ENCODE results near the gene TMA7. TPM values are rescaled to one million over a fixed set of nuclear protein-coding genes. Genes with fewer than 3 reads are reported as not detected.
"Not testable (repeated sequence)": the region's sequence is repeated elsewhere in the genome, so short reads cannot be mapped to it uniquely, and the experiment has no call there.

TMA7 gene
- polyA plus RNA-seq, 1 experiment: 53.8 TPM

GRCh38 chr3:48398701-48399386 is 41.2 kb upstream of the TMA7 start:
- peaks cover 6% of the 10 kb centered on the region for H3K27me3 ChIP-seq (ENCODE audit: control insufficient read depth, insufficient read depth, low read length)
- no peaks in the 10 kb centered on the region for H3K36me3 ChIP-seq (ENCODE audit: control insufficient read depth, insufficient read depth, low read length)
- no peak for DNase-seq (ENCODE audit: low read depth)
- ChIA-PET POLR2A (no interaction called here), CTCF (interaction anchor here (0.6 to 7.8 kb wide), 3 partner anchors 36 to 135 kb away, joined by 4 to 252 read pairs (median 7); no protein-coding TSS in a partner anchor)
- TF ChIP-seq, protein P1, sequence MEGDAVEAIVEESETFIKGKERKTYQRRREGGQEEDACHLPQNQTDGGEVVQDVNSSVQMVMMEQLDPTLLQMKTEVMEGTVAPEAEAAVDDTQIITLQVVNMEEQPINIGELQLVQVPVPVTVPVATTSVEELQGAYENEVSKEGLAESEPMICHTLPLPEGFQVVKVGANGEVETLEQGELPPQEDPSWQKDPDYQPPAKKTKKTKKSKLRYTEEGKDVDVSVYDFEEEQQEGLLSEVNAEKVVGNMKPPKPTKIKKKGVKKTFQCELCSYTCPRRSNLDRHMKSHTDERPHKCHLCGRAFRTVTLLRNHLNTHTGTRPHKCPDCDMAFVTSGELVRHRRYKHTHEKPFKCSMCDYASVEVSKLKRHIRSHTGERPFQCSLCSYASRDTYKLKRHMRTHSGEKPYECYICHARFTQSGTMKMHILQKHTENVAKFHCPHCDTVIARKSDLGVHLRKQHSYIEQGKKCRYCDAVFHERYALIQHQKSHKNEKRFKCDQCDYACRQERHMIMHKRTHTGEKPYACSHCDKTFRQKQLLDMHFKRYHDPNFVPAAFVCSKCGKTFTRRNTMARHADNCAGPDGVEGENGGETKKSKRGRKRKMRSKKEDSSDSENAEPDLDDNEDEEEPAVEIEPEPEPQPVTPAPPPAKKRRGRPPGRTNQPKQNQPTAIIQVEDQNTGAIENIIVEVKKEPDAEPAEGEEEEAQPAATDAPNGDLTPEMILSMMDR (IDR thresholded peaks at IDR 0.05; ENCODE audit: insufficient read depth, low read depth, low read length): no peak
- H3K4me3 ChIP-seq (ENCODE audit: low read depth, low read length): no peak overlapping the region

- CTCF ChIA-PET: interaction anchor here (1.0 to 7.8 kb wide), 14 partner anchors 12 to 168 kb away, joined by 3 to 252 read pairs (median 8); partner anchors contain the start of genes CCDC51, PFKFB4, PLXNB1 and TMA7
- Histone ChIP-seq H3K27me3 (ENCODE audit: control insufficient read depth, insufficient read depth, low read length) (peaks cover 6% of the 10 kb centered on the region), H3K36me3 (ENCODE audit: control insufficient read depth, insufficient read depth, low read length) (peaks cover 4% of the 10 kb centered on the region; the same call in 1 of the 2 replicates), H3K4me3 (ENCODE audit: low read depth, low read length) (no peak overlapping the region)
- no peak for DNase-seq (ENCODE audit: low read depth)
- TF ChIP-seq, protein P1 (IDR thresholded peaks at IDR 0.05; ENCODE audit: insufficient read depth, low read depth, low read length): no peak
- POLR2A ChIA-PET: no interaction called here
Observed at GRCh38 chr3:48399387-48400172, 40.5 kb upstream of the TMA7 start.

DNA sequence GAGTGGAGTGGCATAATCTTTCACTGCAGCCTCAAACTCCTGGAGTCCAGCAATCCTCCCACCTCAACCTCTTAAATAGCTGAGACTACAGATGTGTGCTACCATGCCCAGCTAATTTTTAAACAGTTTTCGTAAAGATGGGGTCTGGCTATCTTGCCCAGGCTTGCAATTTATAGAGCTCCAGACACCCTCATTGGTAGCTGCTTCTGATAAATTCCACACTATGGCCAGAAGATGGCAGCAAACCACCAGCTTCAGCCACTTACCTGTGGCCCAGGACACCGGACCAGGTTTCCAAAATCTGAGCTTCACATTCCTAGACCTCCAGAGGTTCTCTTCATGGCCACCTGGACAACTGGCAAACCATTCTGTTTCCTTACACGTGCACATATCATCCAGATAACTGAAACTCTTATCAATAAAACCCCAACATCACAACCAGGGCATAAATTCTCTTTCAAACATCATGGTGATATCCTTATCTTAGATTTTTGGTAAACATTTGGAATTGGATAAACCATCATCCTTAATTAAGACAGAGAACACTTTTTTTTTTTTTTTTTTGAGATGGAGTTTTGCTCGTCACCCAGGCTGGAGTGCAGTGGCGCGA is 39.1 kb upstream of the TMA7 start:
- peaks cover 2% of the 10 kb centered on the region for H3K27me3 ChIP-seq (ENCODE audit: control insufficient read depth, insufficient read depth, low read length)
- peaks cover 11% of the 10 kb centered on the region for H3K36me3 ChIP-seq (ENCODE audit: control insufficient read depth, insufficient read depth, low read length)
- TF ChIP-seq, protein P1 (IDR thresholded peaks at IDR 0.05; ENCODE audit: insufficient read depth, low read depth, low read length): peak; percentile 77
- ChIA-PET CTCF (interaction anchor here (0.6 to 7.8 kb wide), 39 partner anchors 9 to 338 kb away, joined by 3 to 252 read pairs (median 4); partner anchors contain the start of genes CCDC51, PFKFB4, PLXNB1 and SHISA5), POLR2A (interaction anchor here (0.6 kb wide), 1 partner anchor 35 kb away, joined by 3 read pairs; no protein-coding TSS in a partner anchor)
- H3K4me3 ChIP-seq (ENCODE audit: low read depth, low read length): no peak overlapping the region
- DNase-seq (ENCODE audit: low read depth): no peak

DNA sequence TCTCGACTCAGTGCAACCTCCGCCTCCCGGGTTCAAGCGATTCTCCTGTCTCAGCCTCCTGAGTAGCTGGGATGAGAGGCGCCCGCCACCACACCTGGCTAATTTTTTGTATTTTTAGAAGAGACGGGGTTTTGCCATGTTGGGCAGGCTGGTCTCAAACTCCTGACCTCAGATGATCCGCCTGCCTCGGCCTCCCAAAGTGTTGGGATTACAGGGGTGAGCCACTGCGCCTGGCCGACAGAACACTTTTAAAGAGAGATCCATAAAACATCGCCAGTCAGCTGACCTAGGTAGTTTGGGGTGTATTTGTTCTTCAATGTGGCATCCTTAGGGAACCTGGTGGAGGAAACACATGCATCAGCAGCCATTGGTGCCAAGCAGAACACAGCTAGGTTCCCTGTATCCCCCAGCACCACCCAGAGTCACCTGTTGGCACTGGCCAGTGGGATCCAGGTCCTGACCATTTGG is 38.6 kb upstream of the TMA7 start:
- DNase-seq (ENCODE audit: low read depth); H3K4me3 ChIP-seq (ENCODE audit: low read depth, low read length); POLR2A ChIA-PET; H3K27me3 ChIP-seq (ENCODE audit: control insufficient read depth, insufficient read depth, low read length): not testable (repeated sequence)
- CTCF ChIA-PET: interaction anchor here (0.7 to 7.8 kb wide), 26 partner anchors 10 to 283 kb away, joined by 3 to 252 read pairs (median 4); partner anchors contain the start of genes CCDC51, PFKFB4, PLXNB1 and TMA7
- peaks cover 13% of the 10 kb centered on the region for H3K36me3 ChIP-seq (ENCODE audit: control insufficient read depth, insufficient read depth, low read length)

- peak; percentile 68 for DNase-seq (ENCODE audit: low read depth)
- H3K4me3 ChIP-seq (ENCODE audit: low read depth, low read length): no peak overlapping the region
- ChIA-PET CTCF (interaction anchor here (0.7 to 7.8 kb wide), 7 partner anchors 14 to 171 kb away, joined by 3 to 252 read pairs (median 10); partner anchors contain the start of genes CCDC51, PLXNB1 and TMA7), POLR2A (no interaction called here)
- TF ChIP-seq, protein P1 (IDR thresholded peaks at IDR 0.05; ENCODE audit: insufficient read depth, low read depth, low read length): no peak
- peaks cover 2% of the 10 kb centered on the region for H3K27me3 ChIP-seq (ENCODE audit: control insufficient read depth, insufficient read depth, low read length)
- peaks cover 13% of the 10 kb centered on the region for H3K36me3 ChIP-seq (ENCODE audit: control insufficient read depth, insufficient read depth, low read length)
Observed at GRCh38 chr3:48402281-48402732, 37.8 kb upstream of the TMA7 start.

Data from BJ (cell line).